ENCODE data around the gene PRR14L.
"Not testable (repeated sequence)": the region's sequence is repeated elsewhere in the genome, so short reads cannot be mapped to it uniquely, and the experiment has no call there.

Gene PRR14L

DNA sequence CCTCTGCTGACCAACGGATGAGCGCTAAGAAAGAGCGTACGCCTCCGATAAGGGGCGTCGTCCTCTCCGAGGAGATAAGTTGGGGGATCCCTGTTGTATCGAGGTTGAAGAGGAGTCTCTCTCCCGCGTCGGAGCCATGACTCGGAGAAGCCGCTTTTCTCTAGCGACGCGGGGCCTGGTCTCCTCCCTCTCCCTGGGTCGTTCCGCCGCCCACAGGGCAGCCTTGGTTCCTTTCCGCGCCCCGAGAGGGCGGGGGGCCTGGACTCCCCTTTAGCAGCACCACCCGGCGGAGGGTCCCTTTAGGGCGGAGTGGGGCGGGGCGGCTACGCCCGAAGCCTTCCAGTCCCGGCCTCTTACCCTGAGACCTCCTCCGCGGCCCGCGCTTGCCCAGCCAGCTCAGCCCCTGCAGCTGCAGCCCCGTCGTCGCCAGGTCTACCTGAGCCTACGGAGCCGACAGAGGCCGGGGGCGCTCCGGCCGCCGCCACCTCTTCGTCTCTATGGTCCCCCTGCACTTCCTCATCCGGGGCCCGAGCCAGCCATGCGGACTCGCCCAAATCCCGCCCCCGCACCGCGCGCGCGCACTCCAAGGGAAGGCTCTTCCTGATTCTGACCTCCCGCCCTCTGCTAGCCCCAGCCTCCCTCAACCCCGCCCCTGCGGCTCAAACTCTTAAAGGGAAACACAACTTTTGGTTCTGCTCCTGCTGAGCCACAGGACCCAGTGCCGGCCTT lies at the start of gene PRR14L:
PRR14L (minus strand) TSS at position 497 of the 729 bp plus-strand sequence. CDS start 11,272 bp downstream, outside the sequence.
- DNase-seq: peak; percentile 98

DNA sequence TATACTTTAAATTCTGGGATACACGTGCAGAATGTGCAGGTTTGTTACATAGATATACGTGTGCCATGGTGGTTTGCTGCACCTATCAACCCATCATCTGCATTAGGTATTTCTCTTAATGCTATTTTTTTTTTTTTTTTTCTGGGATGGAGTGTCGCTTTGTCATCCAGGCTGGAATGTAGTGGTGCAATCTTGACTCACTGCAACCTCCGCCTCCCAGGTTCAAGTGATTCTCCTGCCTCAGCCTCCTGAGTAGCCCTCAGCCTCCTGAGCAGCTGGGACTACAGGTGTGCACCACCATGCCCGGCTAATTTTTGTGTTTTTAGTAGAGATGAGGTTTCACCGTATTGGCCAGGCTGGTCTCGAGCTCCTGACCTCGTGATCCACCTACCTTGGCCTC lies 49.4 kb upstream of the PRR14L start:
- not testable (repeated sequence) for DNase-seq

DNA sequence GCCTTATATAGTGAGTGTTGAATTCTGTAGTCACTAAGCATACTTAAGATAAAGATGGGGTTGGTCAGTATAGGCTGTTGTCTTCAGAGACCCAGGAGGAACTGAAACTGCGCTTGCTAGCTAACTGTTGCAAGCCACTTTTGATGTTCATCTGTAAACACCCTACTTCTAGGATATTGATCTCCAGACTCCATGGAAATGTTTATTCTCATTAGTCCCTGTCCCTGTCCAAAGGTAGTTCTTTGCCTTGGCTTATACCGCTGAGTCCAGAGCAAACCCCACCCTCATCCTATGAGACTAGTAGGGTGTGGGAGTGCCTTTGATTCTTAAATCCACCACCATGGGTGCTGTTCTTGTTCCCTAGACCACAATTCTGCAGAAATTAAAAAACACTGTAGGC lies 40.3 kb upstream of the PRR14L start:
- no peak for DNase-seq

DNA sequence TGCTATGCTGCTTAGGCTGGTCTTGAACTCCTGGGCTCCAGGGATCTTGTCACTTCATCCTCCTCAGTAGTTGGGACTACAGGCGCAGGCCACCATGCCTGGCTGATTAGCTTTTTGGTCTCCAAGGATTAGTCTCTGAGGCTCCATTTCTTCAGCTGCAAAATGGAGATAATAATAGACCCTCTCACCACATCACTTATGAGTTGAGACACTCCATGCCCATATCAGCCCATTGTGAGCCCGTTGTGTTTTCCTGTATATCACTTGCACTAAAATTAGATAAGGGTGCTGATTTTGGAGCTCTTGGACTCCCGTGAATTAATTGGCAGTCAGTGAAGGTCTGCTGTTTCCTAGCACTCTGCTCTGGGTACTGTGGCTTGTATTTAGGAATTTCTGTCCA lies 39.9 kb upstream of the PRR14L start:
- no peak for DNase-seq

DNA sequence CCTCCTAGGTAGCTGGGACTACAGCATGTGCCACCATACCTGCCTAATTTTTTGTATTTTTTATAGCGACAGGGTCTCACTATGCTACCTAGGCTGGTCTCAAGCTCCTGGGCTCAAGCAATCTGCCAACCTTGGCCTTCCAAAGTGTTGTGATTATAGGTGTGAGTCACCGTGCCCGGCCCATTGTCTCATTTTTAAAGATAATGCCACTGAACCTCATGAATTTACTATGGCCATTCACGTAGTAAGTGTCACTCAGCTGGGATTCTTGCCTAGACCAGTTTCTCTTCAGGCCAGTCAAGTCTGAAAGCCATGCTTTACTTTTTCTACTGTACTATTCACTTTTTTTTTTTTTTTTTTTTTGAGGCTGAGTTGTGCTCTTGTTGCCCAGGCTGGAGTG lies 26.3 kb upstream of the PRR14L start:
- no peak for DNase-seq

DNA sequence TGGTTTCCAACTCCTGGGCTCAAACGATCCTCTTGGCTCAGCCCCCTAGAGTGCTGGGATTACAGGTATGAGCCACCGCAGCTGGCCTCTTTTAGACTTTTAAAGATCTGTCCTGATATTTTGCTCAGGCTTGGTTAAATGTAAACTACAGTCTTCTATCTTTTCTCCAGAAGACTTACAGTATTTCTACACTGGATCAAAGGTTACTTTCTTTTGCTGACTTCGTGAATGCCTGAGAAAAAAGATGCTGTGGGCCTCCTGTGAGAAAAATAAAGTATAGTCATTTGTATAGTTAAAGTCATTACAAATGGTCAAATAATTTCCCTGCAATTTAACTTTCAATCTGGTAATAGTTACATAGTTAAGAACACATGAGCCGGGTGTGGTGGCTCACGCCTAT lies 23.5 kb upstream of the PRR14L start:
- no peak for DNase-seq

DNA sequence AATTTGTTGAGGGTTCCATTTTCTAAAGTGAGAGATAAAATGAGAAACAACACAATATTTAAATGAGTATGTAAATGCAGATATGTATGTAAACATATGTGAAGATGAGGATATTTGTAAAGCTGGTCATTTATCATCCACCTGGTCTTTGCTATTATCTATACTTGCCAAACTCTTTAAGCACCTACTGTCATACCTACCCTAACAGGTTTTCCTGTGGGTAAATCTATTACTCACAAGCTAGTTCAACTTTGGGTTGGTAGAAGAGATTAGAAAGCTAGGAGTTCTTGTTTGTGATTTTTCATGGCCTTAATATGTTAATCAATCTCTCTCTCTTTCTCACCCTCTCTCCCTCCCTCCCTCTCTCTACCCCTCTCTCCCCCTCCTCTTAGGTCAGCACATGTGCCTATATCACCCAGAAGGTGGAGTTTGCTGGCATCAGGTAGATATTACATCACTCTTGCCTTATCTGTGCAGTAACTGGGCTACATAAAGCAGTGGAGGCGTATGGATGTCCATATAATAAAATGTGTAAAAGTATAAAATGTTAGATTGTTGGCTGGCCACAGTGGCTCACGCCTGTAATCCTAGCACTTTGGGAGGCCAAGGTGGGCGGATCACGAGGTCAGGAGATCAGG lies 18.6 kb upstream of the PRR14L start:
- DNase-seq: no peak

DNA sequence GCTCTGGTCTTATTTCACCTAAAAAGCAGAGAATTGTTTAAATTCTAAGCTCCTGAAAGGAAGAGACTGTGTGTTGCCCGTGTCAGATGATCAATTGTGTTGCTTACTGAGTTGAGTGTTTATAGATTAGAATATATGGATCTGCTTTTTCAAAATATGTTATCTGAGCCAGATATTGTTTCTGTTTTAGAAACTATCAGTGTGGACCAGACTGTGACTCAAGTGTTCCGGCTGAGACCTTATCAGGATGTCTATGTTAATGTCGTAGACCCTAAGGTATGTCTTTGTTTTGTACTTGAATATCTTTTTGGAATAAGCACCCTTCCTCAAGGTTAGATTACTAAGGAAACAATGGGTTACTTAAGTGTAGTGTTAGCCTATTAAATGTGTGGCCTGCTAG lies 14.9 kb upstream of the PRR14L start:
- DNase-seq: no peak

DNA sequence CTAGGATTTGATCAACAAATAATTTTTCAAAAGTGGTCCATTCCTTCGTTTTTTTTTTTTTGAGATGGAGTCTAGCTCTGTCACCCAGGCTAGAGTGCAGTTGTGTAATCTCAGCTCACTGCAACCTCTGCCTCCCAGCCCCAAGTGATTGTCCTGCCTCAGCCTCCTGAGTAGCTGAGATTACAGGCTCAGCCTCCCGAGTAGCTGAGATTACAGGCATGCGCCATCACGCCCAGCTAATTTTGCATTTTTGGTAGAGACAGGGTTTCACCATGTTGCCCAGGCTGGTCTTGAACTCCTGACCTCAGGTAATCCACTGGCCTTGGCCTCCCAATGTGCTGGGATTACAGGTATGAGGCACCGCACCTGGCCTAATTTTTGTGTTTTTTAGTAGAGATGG lies 8.9 kb upstream of the PRR14L start:
- DNase-seq: not testable (repeated sequence)

DNA sequence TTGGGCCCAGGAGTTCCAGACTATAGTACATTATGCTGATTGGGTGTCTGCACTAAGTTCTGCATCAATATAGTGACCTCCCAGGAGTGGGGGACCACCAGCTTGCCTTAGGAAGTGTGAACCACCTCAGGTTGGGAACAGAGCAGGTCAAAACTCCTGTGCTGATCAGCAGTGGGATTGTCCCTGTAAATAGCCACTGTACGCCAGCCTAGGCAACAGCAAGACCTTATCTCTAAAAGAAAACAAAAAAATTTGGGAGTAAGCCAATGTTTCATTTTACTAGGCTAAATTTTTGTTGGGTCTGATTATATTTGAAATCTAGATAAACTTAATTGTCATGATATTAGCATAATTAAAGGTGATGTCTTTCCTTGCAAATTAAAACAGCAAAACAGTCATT lies 7.3 kb upstream of the PRR14L start:
- no peak for DNase-seq

DNA sequence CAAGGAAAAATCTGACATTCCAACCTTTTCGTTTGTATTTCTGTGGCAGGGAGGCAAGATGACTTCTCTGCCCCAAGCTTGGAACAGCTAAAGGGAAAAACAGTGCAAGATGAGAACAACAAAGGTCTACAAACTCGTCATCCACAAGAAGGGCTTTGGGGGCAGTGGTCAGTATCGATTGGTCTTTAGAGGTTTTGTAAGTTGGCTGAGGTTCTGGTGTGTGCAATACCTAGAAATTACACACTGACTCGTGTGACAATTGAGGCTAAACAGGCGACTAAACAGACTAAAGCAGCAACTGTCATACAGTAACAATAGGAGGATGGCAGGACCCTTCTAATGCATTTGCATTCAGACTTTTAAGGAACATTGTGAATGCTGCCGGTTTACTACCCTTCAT lies 4.9 kb upstream of the PRR14L start:
- no peak for DNase-seq

DNA sequence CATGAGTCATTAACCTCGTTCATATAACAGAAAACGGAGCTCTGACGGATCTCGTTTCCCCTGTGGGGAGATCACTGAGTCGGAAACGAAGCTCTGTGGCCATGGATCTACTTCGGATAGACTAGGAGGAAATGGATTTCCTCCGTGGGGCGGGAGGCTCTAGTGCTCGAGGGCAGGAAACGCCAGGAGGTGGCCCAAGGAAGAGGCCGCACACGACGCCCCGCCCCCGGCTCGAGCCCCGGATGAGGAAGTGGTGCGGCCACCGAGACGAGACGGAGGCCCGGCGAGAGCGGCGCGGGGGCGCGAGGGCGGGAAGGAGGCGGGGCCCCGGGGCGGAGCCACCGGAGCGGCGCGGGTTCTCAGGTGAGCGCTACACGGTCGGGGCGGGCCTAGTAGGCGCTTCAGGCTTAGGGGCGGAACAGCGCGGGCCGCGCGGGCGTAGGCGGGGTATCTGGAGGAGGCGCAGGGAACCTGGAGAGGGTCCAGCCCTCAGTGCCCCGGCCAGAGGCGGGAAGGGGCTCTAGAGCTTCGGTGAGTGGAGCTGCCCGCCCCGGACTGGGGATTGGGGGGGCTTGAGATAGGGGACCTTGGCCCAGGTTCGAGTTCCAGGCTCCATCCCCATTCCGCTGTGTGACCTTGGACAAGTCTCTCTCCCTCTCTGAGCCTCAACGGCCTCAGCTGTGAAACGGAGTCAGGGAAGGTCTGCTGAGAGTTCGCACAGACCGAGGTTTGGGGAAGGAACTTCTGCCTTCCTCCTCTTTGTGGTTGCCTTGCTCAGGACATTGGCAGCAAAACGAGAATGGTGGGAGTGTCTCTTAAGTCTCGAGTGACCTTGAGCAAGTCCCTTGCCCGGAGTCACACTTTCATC lies 3.9 kb upstream of the PRR14L start, which contains the start of gene DEPDC5:
DEPDC5 (plus strand) TSS at position 386 of the 868 bp plus-strand sequence. CDS start 903 bp downstream, outside the sequence.
- DNase-seq: peak; percentile 94

DNA sequence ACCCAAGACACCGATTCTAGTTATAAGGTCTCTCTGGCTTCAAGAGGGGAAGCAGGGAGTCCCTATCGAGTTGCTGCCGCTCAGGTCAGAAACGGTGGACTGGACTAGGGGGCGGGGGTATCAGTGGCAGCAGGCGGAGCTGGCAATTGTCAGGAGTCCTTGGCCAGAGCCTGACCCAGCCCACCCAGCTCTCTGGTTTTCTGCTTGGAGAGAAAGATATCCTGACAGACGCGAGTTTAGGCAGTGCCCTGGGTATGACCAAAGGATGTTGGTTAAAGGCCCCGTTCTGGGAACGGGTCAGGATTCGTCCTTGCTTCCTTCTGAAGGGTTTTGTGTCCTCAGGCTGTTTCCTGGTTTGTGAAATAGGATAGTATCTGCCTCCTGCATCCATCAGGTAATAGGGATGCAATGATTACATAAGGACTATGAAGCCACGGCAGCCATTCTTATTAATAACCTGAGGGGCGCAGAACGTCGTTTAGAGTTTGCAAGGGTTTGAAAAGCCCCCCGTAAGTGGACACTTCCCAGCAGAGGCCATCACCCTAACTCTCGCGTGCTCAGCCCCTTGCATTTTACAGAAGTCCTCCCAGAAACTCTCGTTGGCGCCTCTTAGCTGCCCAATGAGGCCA lies 3.2 kb upstream of the PRR14L start:
- DNase-seq: no peak

DNA sequence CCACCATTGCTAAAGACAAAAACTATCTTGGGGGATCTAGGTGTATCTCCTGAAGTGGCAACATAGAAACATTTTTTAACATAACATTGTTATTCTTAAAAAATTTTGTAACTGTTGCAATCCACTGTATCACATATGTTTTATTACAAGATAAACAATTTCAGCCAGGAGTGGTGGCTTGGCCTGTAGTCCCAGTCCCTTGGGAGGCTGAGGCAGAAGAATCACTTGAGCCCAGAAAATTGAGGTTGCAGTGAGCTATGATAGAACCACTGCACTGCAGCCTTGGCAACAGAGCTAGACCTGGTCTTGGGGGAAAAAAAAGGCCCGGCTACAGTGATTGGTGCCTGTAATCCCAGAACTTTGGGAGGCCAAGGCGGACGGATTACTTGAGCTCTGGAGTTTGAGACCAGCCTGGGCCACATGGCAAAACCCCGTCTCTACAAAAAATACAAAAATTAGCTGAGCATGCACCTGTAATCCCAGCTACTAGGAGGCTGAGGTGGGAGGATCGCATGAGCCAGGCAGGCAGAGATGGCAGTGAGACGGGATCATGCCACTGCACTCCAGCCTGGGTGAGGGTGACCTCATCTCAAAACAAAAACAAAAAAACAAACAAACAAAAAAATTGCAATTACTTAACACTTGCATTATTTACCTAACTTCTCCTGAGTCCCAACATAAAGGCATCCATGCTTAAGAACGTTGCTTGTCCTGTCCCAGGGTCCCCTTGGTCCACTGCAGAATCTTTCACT lies 2.3 kb upstream of the PRR14L start:
- no peak for DNase-seq

DNA sequence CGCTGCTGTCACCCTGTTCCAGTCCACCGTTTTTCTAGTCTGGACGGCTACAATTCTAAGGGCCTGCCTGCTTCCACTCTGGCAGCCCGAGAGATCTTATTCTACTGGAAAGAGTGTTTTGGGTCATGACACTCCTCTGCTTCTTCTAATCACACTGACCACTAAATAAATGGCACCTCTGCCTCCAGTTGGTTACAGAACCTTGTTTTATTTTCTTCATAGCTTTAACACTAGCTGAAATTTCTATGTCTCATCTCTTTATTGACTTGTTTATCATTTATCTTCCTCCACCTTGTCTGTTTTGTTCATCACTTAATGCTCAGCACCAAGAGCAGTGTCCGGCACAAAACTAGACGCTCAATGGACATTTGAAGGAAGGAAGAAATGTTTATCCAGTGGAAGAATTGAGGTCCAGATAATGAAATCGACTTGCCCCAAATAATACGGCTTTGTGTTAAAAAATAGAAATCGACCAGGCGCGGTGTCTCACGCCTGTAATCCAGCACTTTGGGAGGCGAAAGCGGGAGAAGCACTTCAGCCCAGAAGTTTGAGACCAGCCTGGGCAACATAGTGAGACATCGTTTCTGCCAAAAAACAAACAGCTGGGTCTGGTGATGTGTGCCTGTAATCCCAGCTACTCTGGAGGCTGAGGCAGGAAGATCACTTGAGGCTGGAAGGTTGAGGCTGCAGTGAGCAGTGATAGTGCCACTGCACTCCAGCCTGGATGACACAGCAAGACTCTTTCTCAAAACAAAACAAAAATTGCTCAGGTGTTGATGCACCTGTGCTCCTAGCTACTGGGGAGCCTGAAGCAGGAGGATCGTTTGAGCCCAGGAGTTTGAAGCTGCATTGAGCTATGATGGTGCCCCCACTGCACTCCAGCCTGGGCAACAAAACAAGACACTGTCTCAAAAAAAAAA lies 693 bp upstream of the PRR14L start:
- no peak for DNase-seq

DNA sequence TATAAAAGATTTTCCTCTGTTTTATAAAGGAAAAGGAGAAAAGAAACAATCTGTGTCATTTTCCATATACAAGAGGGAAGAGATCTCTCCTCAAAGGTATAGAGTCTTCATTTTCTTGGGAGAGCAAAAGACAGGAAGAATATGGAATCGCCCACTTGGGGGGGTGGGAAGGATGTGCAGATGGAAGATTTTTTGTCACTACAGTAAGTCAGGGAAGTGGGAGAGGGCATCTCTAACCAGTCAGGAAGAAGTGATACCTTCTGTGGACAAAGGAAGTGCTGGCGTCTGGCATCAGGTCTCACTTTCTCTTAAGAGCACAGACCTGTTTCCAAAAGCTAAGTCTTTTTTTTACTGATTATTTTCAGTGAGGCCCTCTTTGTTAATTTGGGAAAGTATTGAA lies 1.4 kb downstream of the PRR14L start:
- DNase-seq: no peak

DNA sequence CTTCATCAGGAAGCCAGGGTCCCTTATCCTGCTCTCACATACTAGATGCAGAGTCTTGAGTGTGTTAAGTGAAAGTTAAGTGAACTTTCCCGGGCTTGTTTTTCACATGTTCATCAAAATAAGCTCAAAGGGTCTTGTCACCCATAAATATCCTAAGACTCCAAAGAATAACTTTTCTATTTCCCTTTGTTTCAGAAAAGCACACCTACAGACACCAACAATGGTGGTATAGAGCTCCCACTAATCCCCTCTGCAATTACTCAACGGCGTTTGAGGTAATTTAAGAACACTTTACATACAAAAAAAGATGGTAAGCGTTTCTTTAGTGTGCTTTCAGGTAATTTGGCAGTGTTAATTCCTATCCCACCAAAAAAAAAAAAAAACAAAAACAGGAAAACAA lies 2.5 kb downstream of the PRR14L start:
- no peak for DNase-seq

DNA sequence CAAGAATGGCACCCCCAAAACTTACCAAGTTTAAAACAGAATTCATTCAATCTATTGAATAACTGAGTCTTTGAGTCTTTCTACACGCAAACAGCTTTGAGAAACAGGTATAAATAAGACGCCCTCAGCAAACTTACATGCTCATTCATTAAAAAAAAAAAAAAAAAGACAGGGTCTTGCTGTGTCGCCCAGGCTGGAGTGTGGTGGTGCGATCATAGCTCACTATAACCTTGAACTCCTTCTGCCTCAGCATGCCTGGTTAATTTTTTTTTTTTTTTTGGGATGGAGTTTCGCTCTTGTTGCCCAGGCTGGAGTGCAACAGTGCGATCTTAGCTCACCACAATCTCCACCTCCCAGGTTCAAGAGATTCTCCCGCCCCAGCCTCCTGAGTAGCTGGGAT lies 6.1 kb downstream of the PRR14L start:
- DNase-seq: no peak

DNA sequence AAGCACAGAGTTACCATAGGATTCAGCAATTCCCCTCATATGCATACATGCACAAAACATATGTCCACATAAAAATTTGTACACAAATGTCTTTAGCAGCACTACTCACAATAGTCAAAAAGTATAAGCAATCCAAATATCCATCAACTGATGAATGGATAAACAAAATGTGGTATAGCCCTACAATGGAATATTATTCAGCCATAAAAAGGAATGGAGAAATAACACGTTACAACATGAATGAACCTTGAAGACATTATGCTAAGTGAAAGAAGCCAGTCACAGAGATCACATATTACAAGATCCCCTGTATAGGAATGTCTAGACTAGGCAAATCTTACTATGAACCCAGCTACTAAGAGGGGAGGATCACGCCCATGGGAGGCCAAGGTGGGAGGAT lies 7.2 kb downstream of the PRR14L start:
- no peak for DNase-seq

DNA sequence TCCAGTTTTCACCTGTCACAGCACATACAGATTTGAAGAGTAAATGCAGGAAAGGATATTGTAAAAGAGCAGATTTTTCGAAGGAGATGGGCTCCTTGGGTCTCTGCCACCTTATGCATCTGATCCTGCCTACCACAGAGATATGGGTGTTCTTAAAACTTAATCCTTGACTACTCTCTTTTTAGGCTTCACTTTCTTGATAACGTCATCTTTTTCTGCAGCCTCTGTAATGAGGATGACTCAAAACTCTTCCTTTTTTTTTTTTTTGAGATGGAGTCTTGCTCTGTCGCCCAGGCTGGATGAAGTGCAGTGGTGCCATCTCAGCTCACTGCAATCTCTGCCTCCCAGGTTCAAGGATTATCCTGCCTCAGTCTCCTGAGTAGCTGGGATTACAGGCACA lies 7.8 kb downstream of the PRR14L start:
- no peak for DNase-seq

DNA sequence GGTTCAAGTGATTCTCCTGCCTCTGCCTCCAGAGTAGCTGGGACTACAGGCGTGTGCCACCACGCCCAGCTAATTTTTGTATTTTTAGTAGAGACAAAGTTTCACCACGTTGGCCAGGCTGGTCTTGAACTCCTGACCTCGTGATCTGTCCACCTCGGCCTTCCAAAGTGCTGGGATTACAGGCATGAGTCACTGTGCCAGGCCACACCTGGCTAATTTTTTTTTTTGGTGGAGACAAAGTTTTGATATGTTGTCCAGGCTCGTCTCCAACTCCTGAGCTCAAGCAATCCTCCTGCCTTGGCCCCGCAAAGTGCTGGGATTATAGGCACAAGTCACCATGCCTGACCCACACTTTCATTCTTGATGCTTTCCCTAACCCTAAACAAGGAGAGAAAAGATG lies 9.6 kb downstream of the PRR14L start:
- not testable (repeated sequence) for DNase-seq

Measured in activated naive CD4-positive, alpha-beta T cell treated with anti-CD3 and anti-CD28 coated beads, Interleukin-2, amount 50 U/mL, for 16 hours (primary cell).